ENCODE measurements around the gene CCDC198.

DNA sequence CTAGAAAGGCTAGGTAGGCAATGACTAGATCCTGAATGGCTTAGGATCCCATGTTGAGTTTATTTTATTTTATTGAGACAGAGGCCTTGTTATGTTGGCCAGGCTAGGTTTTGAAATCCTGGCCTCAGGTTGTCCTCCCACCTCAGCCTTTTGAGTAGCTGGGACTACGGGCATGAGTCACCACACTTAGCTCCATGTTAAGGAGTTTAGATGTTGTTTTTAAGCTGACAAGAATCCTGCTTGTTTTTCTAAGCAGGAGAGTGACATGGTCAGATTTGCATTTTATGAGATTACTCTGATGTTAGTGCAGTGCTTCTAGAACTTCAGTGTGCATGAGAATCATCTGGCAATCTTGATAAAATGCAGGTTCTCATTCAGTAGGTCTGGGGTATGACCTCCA lies 14.5 kb downstream of the CCDC198 start:
- TF ChIP-seq, protein P1, sequence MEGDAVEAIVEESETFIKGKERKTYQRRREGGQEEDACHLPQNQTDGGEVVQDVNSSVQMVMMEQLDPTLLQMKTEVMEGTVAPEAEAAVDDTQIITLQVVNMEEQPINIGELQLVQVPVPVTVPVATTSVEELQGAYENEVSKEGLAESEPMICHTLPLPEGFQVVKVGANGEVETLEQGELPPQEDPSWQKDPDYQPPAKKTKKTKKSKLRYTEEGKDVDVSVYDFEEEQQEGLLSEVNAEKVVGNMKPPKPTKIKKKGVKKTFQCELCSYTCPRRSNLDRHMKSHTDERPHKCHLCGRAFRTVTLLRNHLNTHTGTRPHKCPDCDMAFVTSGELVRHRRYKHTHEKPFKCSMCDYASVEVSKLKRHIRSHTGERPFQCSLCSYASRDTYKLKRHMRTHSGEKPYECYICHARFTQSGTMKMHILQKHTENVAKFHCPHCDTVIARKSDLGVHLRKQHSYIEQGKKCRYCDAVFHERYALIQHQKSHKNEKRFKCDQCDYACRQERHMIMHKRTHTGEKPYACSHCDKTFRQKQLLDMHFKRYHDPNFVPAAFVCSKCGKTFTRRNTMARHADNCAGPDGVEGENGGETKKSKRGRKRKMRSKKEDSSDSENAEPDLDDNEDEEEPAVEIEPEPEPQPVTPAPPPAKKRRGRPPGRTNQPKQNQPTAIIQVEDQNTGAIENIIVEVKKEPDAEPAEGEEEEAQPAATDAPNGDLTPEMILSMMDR (IDR thresholded peaks at IDR 0.05) = no peak
- no peak for TF ChIP-seq POLR2AphosphoS5 (IDR thresholded peaks at IDR 0.05)

Data from breast epithelium (tissue), 3 donors.